ENCODE data around the gene ASB10.

- TF ChIP-seq CTCF (conservative IDR thresholded peaks at IDR 0.05 in 1 of 2, IDR thresholded peaks at IDR 0.05 in 1 of 2; ENCODE audit: extremely low read depth in 1 of 2, insufficient read depth in 1 of 2, low read depth in 1 of 2, low read length in 2 of 2) (no peak), EZH2 (IDR thresholded peaks at IDR 0.05; ENCODE audit: borderline replicate concordance, low read length) (no peak)
These were observed 50.9 kb downstream of the ASB10 start for GRCh38 chr7:151135866-151136843.
